OCI-LY7 (cell line): Measurements from ENCODE around the gene C7. TPM values are rescaled to one million over a fixed set of nuclear protein-coding genes. Genes with fewer than 3 reads are reported as not detected.

Source experiments
- BruUV-seq: library from RNA; stranded (reverse); fragments of 400-500 nt; replicated peaks from 2 replicates; lab custom pipeline; 2021; lab: Mats Ljungman, UMichigan
- CTCF ChIA-PET: fragments of 300-600 bp; sonication (Branson Sonifier 250); formaldehyde crosslinking; loops from one replicate; lab custom pipeline; 2022; ENCODE audit warnings: antibody characterized with exemption; ENCODE audit not compliant: unreplicated experiment; lab: Charles Lee
- POLR2A ChIA-PET: fragments of 300-600 bp; sonication (Branson Sonifier 250); formaldehyde crosslinking; loops from one replicate; lab custom pipeline; 2022; ENCODE audit warnings: antibody characterized with exemption; lab: Charles Lee
- DNase-seq: peaks from one replicate; pipeline ENCODE4 v3.0.0-alpha.2; 2015; ENCODE audit warnings: low spot score
- H2AFZ ChIP-seq: fragments of 200-600 bp; sonication (generic), shearing (Covaris generic); 2 replicates; pipeline ENCODE4 v1.6.1; 2014; ENCODE audit warnings: mild to moderate bottlenecking, antibody characterized with exemption, low read length, moderate library complexity
- H3K27ac ChIP-seq: fragments of 200-600 bp; sonication (generic); 2 replicates; pipeline ENCODE4 v1.5.1; 2014; ENCODE audit warnings: mixed run types, low read depth, mild to moderate bottlenecking, moderate library complexity, low read length, inconsistent platforms; ENCODE audit not compliant: poor library complexity, severe bottlenecking
- H3K36me3 ChIP-seq: fragments of 200-600 bp; sonication (generic); 2 replicates; pipeline ENCODE4 v1.6.1; 2014; ENCODE audit warnings: mild to moderate bottlenecking, antibody characterized with exemption, low read length, moderate library complexity, mixed read lengths; ENCODE audit not compliant: insufficient read depth
- H3K4me1 ChIP-seq: fragments of 200-600 bp; sonication (generic); 2 replicates; pipeline ENCODE4 v1.5.1; 2014; ENCODE audit warnings: mild to moderate bottlenecking, low read length; ENCODE audit not compliant: insufficient read depth, poor library complexity, severe bottlenecking
- H3K4me2 ChIP-seq: fragments of 200-600 bp; sonication (generic); 2 replicates; pipeline ENCODE4 v1.6.1; 2014; ENCODE audit warnings: mild to moderate bottlenecking, low read length
- H3K4me3 ChIP-seq: fragments of 200-600 bp; sonication (generic); 2 replicates; pipeline ENCODE4 v1.5.1; 2014; ENCODE audit warnings: mild to moderate bottlenecking, low read depth, low read length; ENCODE audit not compliant: poor library complexity, severe bottlenecking
- H3K79me2 ChIP-seq: fragments of 200-600 bp; sonication (generic); 2 replicates; pipeline ENCODE4 v1.6.1; 2016; ENCODE audit warnings: low read depth, mild to moderate bottlenecking, low read length, moderate library complexity, mixed read lengths; ENCODE audit not compliant: insufficient read depth
- H3K9me2 ChIP-seq: fragments of 200-600 bp; sonication (generic); 2 replicates; pipeline ENCODE4 v1.6.1; 2016; ENCODE audit warnings: mild to moderate bottlenecking, low read length, mixed read lengths; ENCODE audit not compliant: insufficient read depth
- H3K9me3 ChIP-seq: fragments of 200-600 bp; sonication (generic); 2 replicates; pipeline ENCODE4 v1.6.1; 2014; ENCODE audit warnings: mild to moderate bottlenecking, mixed run types, low read length, mixed read lengths
- H4K20me1 ChIP-seq: fragments of 200-600 bp; sonication (generic); 2 replicates; pipeline ENCODE4 v1.6.1; 2014; ENCODE audit warnings: mild to moderate bottlenecking, antibody characterized with exemption, low read length, moderate library complexity, mixed read lengths; ENCODE audit not compliant: insufficient read depth
- EZH2phosphoT487 ChIP-seq: fragments of 200-600 bp; sonication (generic); IDR thresholded peaks from 2 replicates; pipeline ENCODE4 v1.6.1; 2018; ENCODE audit warnings: low read depth, borderline replicate concordance, mild to moderate bottlenecking, mixed run types, antibody characterized with exemption, low read length, moderate library complexity, mixed read lengths
- intact Hi-C: fragments of 100-400 bp; cut with micrococcal nuclease; formaldehyde crosslinking; loops from one replicate; pipeline ENCODE4 v1.10.0; 2022; ENCODE audit not compliant: unreplicated experiment
- total RNA-seq, 2 experiments: library from RNA; depleted of rRNA in 1 of 2; stranded (reverse); fragments of >200 nt in 1 of 2; shearing (Covaris generic) in 1 of 2; gene quantifications; 2 replicates each; pipeline ENCODE4 v1.2.3, GENCODE V29; 2014 to 2022
- TF ChIP-seq, protein P1 (sequence below): fragments of 200-600 bp; sonication (generic); conservative IDR thresholded peaks from 2 replicates; pipeline ENCODE4 v1.5.1; 2014; ENCODE audit warnings: mild to moderate bottlenecking, antibody characterized with exemption, low read length, moderate library complexity, mixed read lengths

The C7 gene
- total RNA-seq, 2 experiments from 2014 or later = not detected

DNA sequence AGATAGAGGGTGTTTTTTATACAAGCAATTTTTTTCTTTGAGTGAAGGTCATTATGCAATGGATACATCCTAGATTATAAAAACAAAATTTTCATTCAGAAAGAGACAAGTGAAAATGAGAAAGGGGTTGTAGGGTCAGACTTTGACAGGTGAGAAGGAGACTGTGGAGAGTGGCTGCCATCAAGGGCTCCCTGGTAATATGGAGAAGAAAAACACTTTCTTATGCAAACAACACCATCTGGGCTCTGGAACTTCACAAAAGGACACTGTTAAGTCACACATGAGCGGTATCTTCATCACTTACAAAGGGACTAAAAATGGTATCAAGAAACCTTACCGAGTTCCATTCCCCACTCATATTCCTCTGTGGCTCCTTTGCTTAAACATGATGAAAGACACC lies 23.5 kb downstream of the C7 start:
- ChIA-PET CTCF (no interaction called here), POLR2A (interaction anchor here (0.7 kb wide), 1 partner anchor 854 kb away, joined by 3 read pairs; no protein-coding TSS in a partner anchor)
- no peak for DNase-seq
- BruUV-seq = no TSS peak
- Histone ChIP-seq H3K79me2 (no peaks in the 10 kb centered on the region), H3K9me3 (no peaks in the 10 kb centered on the region), H3K4me3 (no peak overlapping the region), H3K4me2 (no peak overlapping the region), H3K9me2 (no peaks in the 10 kb centered on the region), H3K27ac (no peak overlapping the region), H3K36me3 (no peaks in the 10 kb centered on the region), H2AFZ (no peak overlapping the region), H4K20me1 (no peaks in the 10 kb centered on the region), H3K4me1 (no peaks in the 10 kb centered on the region)
- TF ChIP-seq, protein P1, sequence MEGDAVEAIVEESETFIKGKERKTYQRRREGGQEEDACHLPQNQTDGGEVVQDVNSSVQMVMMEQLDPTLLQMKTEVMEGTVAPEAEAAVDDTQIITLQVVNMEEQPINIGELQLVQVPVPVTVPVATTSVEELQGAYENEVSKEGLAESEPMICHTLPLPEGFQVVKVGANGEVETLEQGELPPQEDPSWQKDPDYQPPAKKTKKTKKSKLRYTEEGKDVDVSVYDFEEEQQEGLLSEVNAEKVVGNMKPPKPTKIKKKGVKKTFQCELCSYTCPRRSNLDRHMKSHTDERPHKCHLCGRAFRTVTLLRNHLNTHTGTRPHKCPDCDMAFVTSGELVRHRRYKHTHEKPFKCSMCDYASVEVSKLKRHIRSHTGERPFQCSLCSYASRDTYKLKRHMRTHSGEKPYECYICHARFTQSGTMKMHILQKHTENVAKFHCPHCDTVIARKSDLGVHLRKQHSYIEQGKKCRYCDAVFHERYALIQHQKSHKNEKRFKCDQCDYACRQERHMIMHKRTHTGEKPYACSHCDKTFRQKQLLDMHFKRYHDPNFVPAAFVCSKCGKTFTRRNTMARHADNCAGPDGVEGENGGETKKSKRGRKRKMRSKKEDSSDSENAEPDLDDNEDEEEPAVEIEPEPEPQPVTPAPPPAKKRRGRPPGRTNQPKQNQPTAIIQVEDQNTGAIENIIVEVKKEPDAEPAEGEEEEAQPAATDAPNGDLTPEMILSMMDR = no peak
- TF ChIP-seq EZH2phosphoT487 = no peak
- intact Hi-C loops = no loop called here

DNA sequence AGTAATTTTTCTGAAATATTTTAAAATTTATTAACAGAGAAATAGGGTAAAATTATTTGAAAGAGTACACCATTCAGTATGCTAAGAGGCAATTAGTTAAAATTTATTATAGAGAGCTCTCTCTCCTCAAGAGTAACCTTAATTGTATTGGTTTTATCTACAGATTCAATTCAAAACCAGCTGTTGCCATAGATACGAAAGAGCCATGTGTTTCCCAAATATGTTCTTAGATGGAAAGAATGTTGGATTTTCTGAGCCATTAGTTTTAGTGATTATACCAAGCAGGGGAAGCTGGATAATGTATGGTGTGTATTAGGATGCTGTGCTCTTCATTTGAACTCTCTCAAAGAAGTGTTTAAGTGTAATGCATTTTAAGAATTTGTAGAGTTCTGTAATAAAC lies 27.8 kb downstream of the C7 start:
- Histone ChIP-seq H4K20me1 (no peaks in the 10 kb centered on the region), H3K4me3 (no peak overlapping the region), H3K9me2 (no peaks in the 10 kb centered on the region), H2AFZ (no peak overlapping the region), H3K4me2 (no peak overlapping the region), H3K4me1 (no peaks in the 10 kb centered on the region), H3K79me2 (no peaks in the 10 kb centered on the region), H3K9me3 (no peaks in the 10 kb centered on the region), H3K36me3 (no peaks in the 10 kb centered on the region), H3K27ac (no peak overlapping the region)
- intact Hi-C loops = no loop called here
- POLR2A ChIA-PET = no interaction called here
- no peak for DNase-seq
- BruUV-seq = no TSS peak
- CTCF ChIA-PET = no interaction called here
- TF ChIP-seq, protein P1 = no peak
- no peak for TF ChIP-seq EZH2phosphoT487

DNA sequence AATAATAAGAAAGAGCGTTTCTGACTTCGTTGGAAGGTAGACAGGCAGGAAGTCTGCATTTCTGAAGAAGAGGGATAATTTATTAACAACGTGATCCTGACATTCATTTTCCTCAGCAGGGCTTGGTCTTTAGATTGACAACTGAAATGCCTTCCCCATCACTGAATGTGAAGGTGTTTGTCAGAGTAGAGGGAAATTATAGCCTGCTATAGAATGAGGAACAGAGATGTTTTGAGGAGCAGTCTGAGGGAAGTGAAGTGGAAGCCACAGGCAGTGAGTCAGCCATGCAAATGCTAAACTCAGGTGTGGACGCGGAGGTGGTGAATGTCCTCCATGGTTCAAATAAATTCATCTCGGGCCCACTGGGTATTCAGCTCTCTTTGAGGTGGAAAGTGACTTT lies 30.5 kb downstream of the C7 start:
- Histone ChIP-seq H2AFZ (no peak overlapping the region), H3K4me1 (no peaks in the 10 kb centered on the region), H4K20me1 (no peaks in the 10 kb centered on the region), H3K4me2 (no peak overlapping the region), H3K79me2 (no peaks in the 10 kb centered on the region), H3K27ac (no peak overlapping the region), H3K9me3 (no peaks in the 10 kb centered on the region), H3K4me3 (no peak overlapping the region), H3K9me2 (no peaks in the 10 kb centered on the region), H3K36me3 (no peaks in the 10 kb centered on the region)
- BruUV-seq = no TSS peak
- intact Hi-C loops = no loop called here
- DNase-seq = no peak
- POLR2A ChIA-PET = interaction anchor here (1.8 kb wide), 1 partner anchor 8 kb away, joined by 7 read pairs; no protein-coding TSS in a partner anchor
- TF ChIP-seq, protein P1 = no peak
- TF ChIP-seq EZH2phosphoT487 = no peak
- CTCF ChIA-PET = no interaction called here
